ENCODE results near the gene PADI4.

- TF ChIP-seq, protein P1, sequence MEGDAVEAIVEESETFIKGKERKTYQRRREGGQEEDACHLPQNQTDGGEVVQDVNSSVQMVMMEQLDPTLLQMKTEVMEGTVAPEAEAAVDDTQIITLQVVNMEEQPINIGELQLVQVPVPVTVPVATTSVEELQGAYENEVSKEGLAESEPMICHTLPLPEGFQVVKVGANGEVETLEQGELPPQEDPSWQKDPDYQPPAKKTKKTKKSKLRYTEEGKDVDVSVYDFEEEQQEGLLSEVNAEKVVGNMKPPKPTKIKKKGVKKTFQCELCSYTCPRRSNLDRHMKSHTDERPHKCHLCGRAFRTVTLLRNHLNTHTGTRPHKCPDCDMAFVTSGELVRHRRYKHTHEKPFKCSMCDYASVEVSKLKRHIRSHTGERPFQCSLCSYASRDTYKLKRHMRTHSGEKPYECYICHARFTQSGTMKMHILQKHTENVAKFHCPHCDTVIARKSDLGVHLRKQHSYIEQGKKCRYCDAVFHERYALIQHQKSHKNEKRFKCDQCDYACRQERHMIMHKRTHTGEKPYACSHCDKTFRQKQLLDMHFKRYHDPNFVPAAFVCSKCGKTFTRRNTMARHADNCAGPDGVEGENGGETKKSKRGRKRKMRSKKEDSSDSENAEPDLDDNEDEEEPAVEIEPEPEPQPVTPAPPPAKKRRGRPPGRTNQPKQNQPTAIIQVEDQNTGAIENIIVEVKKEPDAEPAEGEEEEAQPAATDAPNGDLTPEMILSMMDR (IDR thresholded peaks at IDR 0.05; ENCODE audit: extremely low read depth in 1 of 2, insufficient read depth in 1 of 2, low read depth in 1 of 2, low read length in 2 of 2), result no peak
- TF ChIP-seq POLR2AphosphoS5 (IDR thresholded peaks at IDR 0.05; ENCODE audit: insufficient read depth, low read depth, low read length), result no peak
- TF ChIP-seq POLR2A (IDR thresholded peaks at IDR 0.05; ENCODE audit: low read depth, low read length), result no peak
- no peak for TF ChIP-seq MAX (IDR thresholded peaks at IDR 0.05; ENCODE audit: insufficient read depth, insufficient read length)
- TF ChIP-seq EZH2 (IDR thresholded peaks at IDR 0.05; ENCODE audit: borderline replicate concordance, low read depth, low read length, severe bottlenecking), result no peak
- no peak for TF ChIP-seq GATA2 (IDR thresholded peaks at IDR 0.05; ENCODE audit: insufficient read depth, insufficient read length, low read depth, low read length)
- TF ChIP-seq MYC (IDR thresholded peaks at IDR 0.05; ENCODE audit: low read depth, low read length), result no peak
Observed at GRCh38 chr1:17403081-17403480, 95.1 kb downstream of the PADI4 start.
